ENCODE data around the gene RMND5A.

GRCh38 chr2:86760371-86760770 is 40.3 kb downstream of the RMND5A start:
- TF ChIP-seq CTCF (IDR thresholded peaks at IDR 0.05) (no peak), POLR2A (IDR thresholded peaks at IDR 0.05) (no peak)
